Neural crest cell (in vitro differentiated cells): ENCODE results near the gene RFTN2. TPM values are rescaled to one million over a fixed set of nuclear protein-coding genes. Genes with fewer than 3 reads are reported as not detected.

Experiments
- DNase-seq: peaks from one replicate; pipeline ENCODE4 v3.0.0; 2021; ENCODE audit warnings: low read depth, mixed read lengths, low spot score
- H3K27ac Mint-ChIP-seq: one replicate; pipeline ENCODE4 v1.8.0; 2021; ENCODE audit warnings: mild to moderate bottlenecking, mixed read lengths; ENCODE audit not compliant: unreplicated experiment
- H3K27me3 Mint-ChIP-seq: 2 replicates; pipeline ENCODE4 v1.8.0; 2021; ENCODE audit warnings: low read depth, mild to moderate bottlenecking, mixed read lengths
- H3K36me3 Mint-ChIP-seq: 2 replicates; pipeline ENCODE4 v1.8.0; 2021; ENCODE audit warnings: low read depth, mild to moderate bottlenecking, mixed read lengths
- H3K4me1 Mint-ChIP-seq: 2 replicates; pipeline ENCODE4 v1.8.0; 2021; ENCODE audit warnings: mixed read lengths
- H3K4me3 Mint-ChIP-seq: one replicate; pipeline ENCODE4 v1.8.0; 2021; ENCODE audit warnings: mild to moderate bottlenecking, mixed read lengths
- H3K9me3 Mint-ChIP-seq: 2 replicates; pipeline ENCODE4 v1.8.0; 2021; ENCODE audit warnings: mixed read lengths
- total RNA-seq: library from RNA; stranded (reverse); gene quantifications from 2 replicates; pipeline ENCODE4 v1.2.1, GENCODE V29; 2021
- TF ChIP-seq, protein P1 (sequence below): fragments of 200-600 bp; sonication (generic); conservative IDR thresholded peaks from 2 replicates; pipeline ENCODE4 v1.5.0; 2021; ENCODE audit warnings: antibody characterized with exemption, mild to moderate bottlenecking

The RFTN2 gene
- total RNA-seq, 1 donor from 2014 or later: 16.0 TPM

DNA sequence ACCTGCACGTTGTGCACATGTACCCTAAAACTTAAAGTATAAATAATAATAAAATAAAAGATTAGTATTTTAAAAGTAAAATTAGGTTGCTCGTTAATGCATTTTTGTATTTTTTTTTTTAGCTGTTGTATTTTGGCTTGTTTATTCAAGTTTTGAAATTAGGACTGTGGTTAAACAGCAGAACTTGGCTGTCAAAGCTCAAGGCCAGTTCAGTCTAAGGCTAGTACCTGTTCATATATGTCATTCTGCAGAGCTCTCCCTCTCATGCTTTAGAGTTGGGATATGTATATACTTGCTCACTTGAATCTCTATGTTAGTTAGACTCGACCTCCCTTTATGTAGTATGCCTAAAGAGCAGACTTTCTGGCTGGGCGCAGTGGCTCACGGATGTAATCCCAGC is 126.8 kb downstream of the RFTN2 start:
- no peaks in the 10 kb centered on the region for H3K4me1 Mint-ChIP-seq
- H3K36me3 Mint-ChIP-seq: peaks cover 13% of the 10 kb centered on the region
- no peak overlapping the region for H3K4me3 Mint-ChIP-seq
- DNase-seq: no peak
- TF ChIP-seq, protein P1, sequence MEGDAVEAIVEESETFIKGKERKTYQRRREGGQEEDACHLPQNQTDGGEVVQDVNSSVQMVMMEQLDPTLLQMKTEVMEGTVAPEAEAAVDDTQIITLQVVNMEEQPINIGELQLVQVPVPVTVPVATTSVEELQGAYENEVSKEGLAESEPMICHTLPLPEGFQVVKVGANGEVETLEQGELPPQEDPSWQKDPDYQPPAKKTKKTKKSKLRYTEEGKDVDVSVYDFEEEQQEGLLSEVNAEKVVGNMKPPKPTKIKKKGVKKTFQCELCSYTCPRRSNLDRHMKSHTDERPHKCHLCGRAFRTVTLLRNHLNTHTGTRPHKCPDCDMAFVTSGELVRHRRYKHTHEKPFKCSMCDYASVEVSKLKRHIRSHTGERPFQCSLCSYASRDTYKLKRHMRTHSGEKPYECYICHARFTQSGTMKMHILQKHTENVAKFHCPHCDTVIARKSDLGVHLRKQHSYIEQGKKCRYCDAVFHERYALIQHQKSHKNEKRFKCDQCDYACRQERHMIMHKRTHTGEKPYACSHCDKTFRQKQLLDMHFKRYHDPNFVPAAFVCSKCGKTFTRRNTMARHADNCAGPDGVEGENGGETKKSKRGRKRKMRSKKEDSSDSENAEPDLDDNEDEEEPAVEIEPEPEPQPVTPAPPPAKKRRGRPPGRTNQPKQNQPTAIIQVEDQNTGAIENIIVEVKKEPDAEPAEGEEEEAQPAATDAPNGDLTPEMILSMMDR: no peak
- H3K9me3 Mint-ChIP-seq: no peaks in the 10 kb centered on the region
- no peaks in the 10 kb centered on the region for H3K27me3 Mint-ChIP-seq
- H3K27ac Mint-ChIP-seq: no peak overlapping the region

DNA sequence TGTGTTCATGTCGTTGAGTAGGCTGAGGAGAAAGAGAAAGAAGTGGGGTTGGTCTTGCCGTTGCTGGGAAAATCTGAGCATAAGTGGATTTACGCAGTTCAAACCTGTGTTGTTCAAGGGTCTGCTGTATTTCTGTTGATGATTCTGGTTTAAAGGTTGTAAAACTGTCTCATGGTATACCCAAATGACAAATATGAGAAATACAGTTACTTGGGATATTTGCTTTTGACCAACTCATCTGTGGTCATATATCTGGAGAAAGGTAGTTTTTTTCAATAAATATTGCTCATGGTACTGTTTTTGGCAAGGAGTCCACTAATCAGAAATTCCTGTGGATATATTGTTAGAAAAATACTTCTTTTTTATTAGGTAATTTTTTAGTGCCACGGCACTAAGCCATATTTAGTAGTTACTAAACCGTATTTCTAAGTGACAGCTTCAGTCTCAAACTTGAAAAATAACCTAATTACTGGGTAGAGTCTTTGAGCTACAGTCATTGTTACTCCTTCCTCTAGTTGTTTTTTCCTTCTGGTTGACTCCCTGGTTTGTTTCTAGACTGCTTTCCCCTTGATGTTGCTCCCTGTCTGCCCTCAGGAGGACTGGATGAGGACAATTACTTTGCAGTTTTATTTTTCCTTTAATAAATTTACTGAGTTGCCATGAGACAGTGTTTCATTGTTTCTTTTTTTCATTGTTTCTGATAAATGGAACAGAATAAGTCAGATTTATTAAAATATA is 128.1 kb downstream of the RFTN2 start:
- no peaks in the 10 kb centered on the region for H3K27me3 Mint-ChIP-seq
- DNase-seq: no peak
- no peaks in the 10 kb centered on the region for H3K9me3 Mint-ChIP-seq
- H3K4me3 Mint-ChIP-seq: no peak overlapping the region
- H3K36me3 Mint-ChIP-seq: peaks cover 15% of the 10 kb centered on the region
- TF ChIP-seq, protein P1: no peak
- no peaks in the 10 kb centered on the region for H3K4me1 Mint-ChIP-seq
- H3K27ac Mint-ChIP-seq: peak overlapping the region; percentile 70

DNA sequence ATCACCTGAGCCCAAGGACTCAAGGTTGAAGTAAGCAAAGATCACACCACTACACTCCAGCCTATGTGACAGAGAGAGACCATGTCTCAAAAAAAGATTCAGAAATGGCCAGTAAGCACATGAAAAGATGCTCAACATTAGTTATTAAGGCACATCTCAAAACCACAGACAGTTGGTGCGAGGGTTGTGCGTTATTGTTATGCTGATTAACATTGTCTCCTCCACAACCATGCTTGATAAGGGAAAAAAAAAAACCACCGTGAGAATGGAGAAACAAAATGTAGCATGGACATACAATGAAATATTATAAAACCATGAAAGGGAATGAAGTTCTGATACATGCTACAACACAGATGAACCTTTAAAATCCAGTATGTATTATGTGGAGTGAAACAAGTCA is 132.2 kb downstream of the RFTN2 start:
- Mint-ChIP-seq H3K27ac (no peak overlapping the region), H3K27me3 (no peaks in the 10 kb centered on the region), H3K36me3 (peaks cover 29% of the 10 kb centered on the region), H3K9me3 (no peaks in the 10 kb centered on the region), H3K4me1 (no peaks in the 10 kb centered on the region), H3K4me3 (no peak overlapping the region)
- TF ChIP-seq, protein P1: no peak
- DNase-seq: no peak

DNA sequence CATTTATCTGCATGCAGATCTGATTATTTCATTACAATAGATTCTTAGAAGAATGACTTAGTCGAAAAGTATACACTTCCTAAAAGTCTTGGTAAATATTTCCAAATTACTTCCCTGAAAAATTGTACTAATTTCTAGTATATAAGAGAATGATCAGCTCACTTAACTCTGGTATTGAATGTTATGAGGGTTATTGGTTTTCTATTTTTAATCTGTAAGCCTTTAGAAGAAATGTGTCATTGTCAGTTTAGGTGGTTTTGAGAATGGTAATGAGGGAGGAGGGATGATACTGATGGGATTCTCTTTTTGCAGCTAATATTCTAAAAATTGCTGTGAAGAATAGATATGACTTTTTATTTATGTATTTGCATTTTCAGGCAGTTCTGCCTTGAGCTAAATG is 135.7 kb downstream of the RFTN2 start:
- peaks cover 24% of the 10 kb centered on the region for H3K36me3 Mint-ChIP-seq
- H3K27ac Mint-ChIP-seq: no peak overlapping the region
- no peaks in the 10 kb centered on the region for H3K27me3 Mint-ChIP-seq
- TF ChIP-seq, protein P1: no peak
- DNase-seq: no peak
- no peak overlapping the region for H3K4me3 Mint-ChIP-seq
- no peaks in the 10 kb centered on the region for H3K9me3 Mint-ChIP-seq
- peaks cover 2% of the 10 kb centered on the region for H3K4me1 Mint-ChIP-seq

DNA sequence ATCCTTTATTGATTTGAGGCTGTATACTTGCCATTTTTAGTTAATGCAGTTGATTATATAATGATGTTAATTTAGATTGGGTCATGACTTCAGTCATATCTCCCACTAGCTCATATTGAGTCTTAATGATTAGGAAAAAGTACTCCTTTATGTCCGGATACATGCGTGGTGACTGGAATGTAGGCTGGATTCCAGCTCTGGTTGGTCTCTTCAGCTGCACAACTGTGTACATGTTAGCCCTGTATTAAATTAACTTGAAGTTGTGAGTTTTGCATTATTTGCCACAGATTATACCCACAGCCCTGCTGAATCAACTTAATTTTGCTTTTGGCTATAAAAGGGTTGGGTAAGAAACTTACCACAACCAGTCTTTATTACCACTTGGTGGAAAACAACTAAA is 137.0 kb downstream of the RFTN2 start:
- Mint-ChIP-seq H3K9me3 (no peaks in the 10 kb centered on the region), H3K36me3 (peaks cover 25% of the 10 kb centered on the region), H3K4me1 (peaks cover 8% of the 10 kb centered on the region), H3K27ac (no peak overlapping the region), H3K4me3 (no peak overlapping the region), H3K27me3 (no peaks in the 10 kb centered on the region)
- DNase-seq: no peak
- TF ChIP-seq, protein P1: no peak

Other genes with a start within 250 kb of the RFTN2 start
- 323 and 326 TPM in 2 replicates for gene SF3B1, start 240.6 kb downstream of the RFTN2 start, total RNA-seq
- gene COQ10B, start 222.0 kb downstream of the RFTN2 start, total RNA-seq: 9.1 and 9.4 TPM in 2 replicates
- gene HSPD1, start 175.7 kb downstream of the RFTN2 start, total RNA-seq: 563 and 569 TPM in 2 replicates
- gene HSPE1, start 175.2 kb downstream of the RFTN2 start, total RNA-seq: 186 and 203 TPM in 2 replicates
- 28.0 and 32.2 TPM in 2 replicates for gene MOB4, start 159.5 kb downstream of the RFTN2 start, total RNA-seq
- 15.9 and 16.0 TPM in 2 replicates for gene MARS2, start 29.8 kb upstream of the RFTN2 start, total RNA-seq
- not detected in 2 replicates for gene BOLL, start 109.7 kb upstream of the RFTN2 start, total RNA-seq
- 0.32 and 0.72 TPM in 2 replicates for gene PLCL1, start 129.0 kb upstream of the RFTN2 start, total RNA-seq